Kidney (tissue), 14 donors: ENCODE measurements around the gene GFOD1. TPM values are rescaled to one million over a fixed set of nuclear protein-coding genes. Genes with fewer than 3 reads are reported as not detected.

Experiments used
- DNase-seq, 5 donors: peaks; one replicate each; pipeline ENCODE4 v3.0.0-alpha.2; 2013 to 2020
- FAIRE-seq: peaks from 2 replicates; lab custom pipeline; 2012; peaks lifted over from hg19 to GRCh38; lab: Jason Lieb, UNC
- H3K27ac ChIP-seq, 2 donors: one replicate each; pipeline ENCODE4 v1.7.0; 2013; ENCODE audit warnings: low read depth in 2 of 2, low read length in 2 of 2, inconsistent platforms in 1 of 2
- H3K27me3 ChIP-seq: one replicate; pipeline ENCODE4 v1.7.1; 2013; ENCODE audit warnings: low read length, inconsistent platforms; ENCODE audit not compliant: control insufficient read depth, insufficient read depth
- H3K36me3 ChIP-seq, 3 donors: one replicate each; pipeline versions ENCODE4 v1.7.0 to v1.7.1; 2013; ENCODE audit warnings: low read length in 3 of 3, control low read depth in 1 of 3, inconsistent platforms in 1 of 3; ENCODE audit not compliant: insufficient read depth in 3 of 3, control insufficient read depth in 2 of 3
- H3K4me1 ChIP-seq, 3 donors: one replicate each; pipeline versions ENCODE4 v1.7.0 to v1.7.1; 2013; ENCODE audit warnings: low read length in 3 of 3, inconsistent platforms in 1 of 3, low read depth in 1 of 3; ENCODE audit not compliant: control insufficient read depth in 2 of 3, insufficient read depth in 2 of 3
- H3K4me3 ChIP-seq, 3 donors: one replicate each; pipeline versions ENCODE4 v1.7.0 to v1.8.1; 2013; ENCODE audit warnings: low read length in 3 of 3, control low read depth in 1 of 3, inconsistent platforms in 1 of 3
- H3K9ac ChIP-seq, 3 donors: one replicate each; pipeline versions ENCODE4 v1.7.0 to v1.7.1; 2013; ENCODE audit warnings: low read length in 3 of 3, control low read depth in 1 of 3, inconsistent platforms in 1 of 3
- H3K9me3 ChIP-seq, 3 donors: one replicate each; pipeline versions ENCODE4 v1.7.0 to v1.7.1; 2013; ENCODE audit warnings: low read length in 3 of 3, control low read depth in 1 of 3, inconsistent platforms in 1 of 3; ENCODE audit not compliant: control insufficient read depth in 2 of 3, insufficient read depth in 1 of 3
- intact Hi-C: fragments of 100-400 bp; cut with DNase I; formaldehyde crosslinking; loops from one replicate; pipeline ENCODE4 v1.11.1; 2022
- polyA plus RNA-seq: library from polyadenylated mRNA; stranded (reverse); fragments of 350-450 nt; fragmentation: Illumina TruSeq; extraction: RNeasy Lipid Tissue Mini Kit (QIAGEN cat#74804); gene quantifications from one replicate; pipeline ENCODE4 v1.2.3, GENCODE V29; 2014; ENCODE audit warnings: low read depth, low replicate concordance; ENCODE audit not compliant: insufficient read depth
- total RNA-seq: library from RNA; stranded (reverse); fragmentation: NEBNext Ultra II Directional; extraction: Animal tissue kit (Norgen Biotek cat#: 25700); gene quantifications from one replicate; pipeline ENCODE4 v1.2.1, GENCODE V29; 2021
- TF ChIP-seq, protein P1 (sequence below): IDR thresholded peaks from 3 replicates; pipeline ENCODE4 v1.5.1; 2012; ENCODE audit warnings: mild to moderate bottlenecking, moderate library complexity, borderline replicate concordance; ENCODE audit not compliant: insufficient read depth; ENCODE audit errors: extremely low read depth
- donor health status: control.
- donor health status: control.
- donor health status: control.
- donor health status: control.
- donor health status: control.
- donor health status: DM: yes; HTN: yes; CAD: no.
- donor health status: Normal renal cell carcinoma (clear cell type).

Gene GFOD1
- total and polyA plus RNA-seq, 2 donors from 2014 or later, result 2.1 to 14.6 TPM

DNA sequence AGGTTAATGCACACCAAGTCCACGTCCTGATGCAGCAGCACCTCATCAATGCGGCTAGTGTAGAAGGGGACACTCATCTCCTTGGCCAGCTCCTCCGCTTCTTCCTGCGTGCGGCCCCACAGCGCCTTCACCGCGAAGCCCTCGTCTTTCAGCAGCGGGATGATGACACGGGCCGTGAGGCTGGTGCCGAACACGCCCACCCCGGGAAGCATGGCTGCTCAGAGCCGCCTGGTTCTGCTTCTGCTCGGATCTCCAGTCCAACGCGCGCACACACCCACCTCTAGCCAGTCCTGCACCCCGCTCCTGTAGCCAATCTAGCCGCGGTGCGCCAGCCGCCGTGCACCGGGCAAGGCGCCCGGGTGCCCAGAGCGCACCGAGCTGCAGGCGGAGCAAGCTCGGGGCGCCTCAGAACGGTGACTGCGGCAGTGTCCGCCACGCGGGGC, 700 bp downstream of the GFOD1 start:
- DNase-seq (peak in 4 of 5 donors; percentile 42 to 88 (median 56)), FAIRE-seq (no peak)
- intact Hi-C loops, result no loop called here
- Histone ChIP-seq H3K9me3 (no peaks in the 10 kb centered on the region), H3K27me3 (peaks cover 10% of the 10 kb centered on the region), H3K4me1 (peaks cover 0 to 13% (median 0%) of the 10 kb centered on the region in 3 donors), H3K4me3 (peak overlapping the region; percentile 52 to 70 (median 59)), H3K36me3 (no peaks in the 10 kb centered on the region), H3K9ac (peak overlapping the region in 1 of 3 donors; percentile 33), H3K27ac (peak overlapping the region in 1 of 2 donors; percentile 27)
- TF ChIP-seq, protein P1, sequence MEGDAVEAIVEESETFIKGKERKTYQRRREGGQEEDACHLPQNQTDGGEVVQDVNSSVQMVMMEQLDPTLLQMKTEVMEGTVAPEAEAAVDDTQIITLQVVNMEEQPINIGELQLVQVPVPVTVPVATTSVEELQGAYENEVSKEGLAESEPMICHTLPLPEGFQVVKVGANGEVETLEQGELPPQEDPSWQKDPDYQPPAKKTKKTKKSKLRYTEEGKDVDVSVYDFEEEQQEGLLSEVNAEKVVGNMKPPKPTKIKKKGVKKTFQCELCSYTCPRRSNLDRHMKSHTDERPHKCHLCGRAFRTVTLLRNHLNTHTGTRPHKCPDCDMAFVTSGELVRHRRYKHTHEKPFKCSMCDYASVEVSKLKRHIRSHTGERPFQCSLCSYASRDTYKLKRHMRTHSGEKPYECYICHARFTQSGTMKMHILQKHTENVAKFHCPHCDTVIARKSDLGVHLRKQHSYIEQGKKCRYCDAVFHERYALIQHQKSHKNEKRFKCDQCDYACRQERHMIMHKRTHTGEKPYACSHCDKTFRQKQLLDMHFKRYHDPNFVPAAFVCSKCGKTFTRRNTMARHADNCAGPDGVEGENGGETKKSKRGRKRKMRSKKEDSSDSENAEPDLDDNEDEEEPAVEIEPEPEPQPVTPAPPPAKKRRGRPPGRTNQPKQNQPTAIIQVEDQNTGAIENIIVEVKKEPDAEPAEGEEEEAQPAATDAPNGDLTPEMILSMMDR, result no peak

DNA sequence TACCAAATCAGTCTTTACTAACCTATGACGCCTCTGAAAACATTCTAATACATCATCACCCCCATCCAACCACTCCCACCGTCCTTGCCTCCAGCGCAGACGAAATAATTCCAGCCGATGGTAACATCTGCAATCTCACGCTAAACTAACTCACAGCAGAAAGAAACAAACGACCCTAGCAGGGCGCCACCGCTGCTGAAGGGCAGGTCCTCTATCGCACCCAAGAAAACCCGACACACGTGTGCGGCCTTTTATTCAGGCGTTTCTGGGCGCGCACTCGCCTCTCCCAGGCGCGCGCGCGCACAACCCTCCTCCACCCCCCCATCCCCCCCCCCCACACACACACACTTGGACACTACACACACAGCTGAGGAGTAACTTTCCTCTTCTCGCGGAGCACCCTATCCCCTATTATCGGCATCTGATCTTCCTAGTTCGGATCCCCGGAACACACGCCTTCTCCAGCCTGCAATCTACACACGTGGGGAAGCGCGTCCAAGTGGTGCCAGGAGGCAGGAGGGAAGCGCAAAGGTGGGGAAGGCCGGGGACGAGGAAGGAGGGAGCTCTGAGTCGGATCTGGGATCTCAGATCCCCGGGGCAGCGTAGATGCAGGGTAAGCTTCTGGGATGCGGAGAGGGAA, 1.4 kb downstream of the GFOD1 start:
- TF ChIP-seq, protein P1, result no peak
- H3K4me1 ChIP-seq, result peaks cover 0 to 13% (median 0%) of the 10 kb centered on the region in 3 donors
- no peaks in the 10 kb centered on the region for H3K36me3 ChIP-seq
- no peaks in the 10 kb centered on the region for H3K9me3 ChIP-seq
- H3K27me3 ChIP-seq, result peaks cover 10% of the 10 kb centered on the region
- peak in 3 of 5 donors; percentile 45 to 63 (median 59) for DNase-seq
- H3K9ac ChIP-seq, result peak overlapping the region in 1 of 3 donors; percentile 36
- FAIRE-seq, result no peak
- peak overlapping the region; percentile 48 to 70 (median 59) for H3K4me3 ChIP-seq
- no peak overlapping the region for H3K27ac ChIP-seq
- intact Hi-C loops, result no loop called here

DNA sequence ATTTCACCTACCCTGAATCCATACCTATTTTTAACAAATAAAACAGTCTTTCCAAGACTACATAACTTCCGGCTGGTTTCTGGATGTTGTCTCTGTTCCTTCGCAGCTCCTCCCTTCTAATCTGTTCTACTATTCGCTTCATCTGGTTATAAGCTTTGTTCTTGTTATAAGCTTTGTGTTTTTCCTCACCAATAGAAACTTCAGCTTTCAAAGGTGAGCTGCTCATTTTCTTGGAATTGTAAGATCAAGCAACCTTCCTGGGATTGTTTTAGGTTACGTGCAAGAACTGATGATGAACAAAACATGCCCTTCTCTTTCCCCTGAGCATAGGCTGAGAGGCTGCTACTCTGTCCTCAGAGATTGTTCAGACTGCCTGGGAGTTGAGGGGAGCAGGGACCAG, 2.1 kb downstream of the GFOD1 start:
- H3K27ac ChIP-seq, result no peak overlapping the region
- H3K27me3 ChIP-seq, result peaks cover 10% of the 10 kb centered on the region
- intact Hi-C loops, result no loop called here
- H3K36me3 ChIP-seq, result no peaks in the 10 kb centered on the region
- no peak for DNase-seq
- TF ChIP-seq, protein P1, result no peak
- FAIRE-seq, result no peak
- H3K4me3 ChIP-seq, result peak overlapping the region; percentile 26 to 70 (median 59)
- H3K4me1 ChIP-seq, result peaks cover 0 to 13% (median 0%) of the 10 kb centered on the region in 3 donors
- peak overlapping the region in 1 of 3 donors; percentile 36 for H3K9ac ChIP-seq
- H3K9me3 ChIP-seq, result no peaks in the 10 kb centered on the region
